SK-N-SH (cell line): ENCODE measurements around the gene SLIT1. TPM values are rescaled to one million over a fixed set of nuclear protein-coding genes. Genes with fewer than 3 reads are reported as not detected.

Source experiments
- CTCF ChIA-PET: fragments of 300-600, 350-600 bp; formaldehyde crosslinking; extraction: SDS; loops from one replicate; lab custom pipeline; 2021; lab: Yijun Ruan, JAX
- POLR2A ChIA-PET: fragments of 350-600 bp; sonication (Branson Sonifier 250); formaldehyde crosslinking; extraction: SDS; loops from one replicate; lab custom pipeline; 2020; ENCODE audit warnings: antibody characterized with exemption, inconsistent platforms; lab: Yijun Ruan, JAX
- DNase-seq: peaks from one replicate; pipeline ENCODE4 v3.0.0; 2012
- H2AFZ ChIP-seq: fragments of 200-600 bp; sonication (generic); 2 replicates; pipeline ENCODE4 v1.8.1; 2016; ENCODE audit warnings: antibody characterized with exemption, mild to moderate bottlenecking, low read depth
- H3F3A ChIP-seq: fragments of 200-600 bp; sonication (generic); replicated peaks from 2 replicates; pipeline ENCODE3; 2016; ENCODE audit warnings: antibody characterized with exemption, mild to moderate bottlenecking; ENCODE audit not compliant: insufficient read depth
- H3K27ac ChIP-seq, 2 experiments: fragments of 200-500 bp in 1 of 2; fragments of 200-600 bp in 1 of 2; sonication (Bioruptor generic) in 1 of 2; sonication (generic), shearing (Covaris generic) in 1 of 2; 2 replicates each; pipeline versions ENCODE4 v1.5.1 to v1.6.1; 2014 to 2016; ENCODE audit warnings: low read depth in 2 of 2, inconsistent platforms in 1 of 2, low read length in 1 of 2, mild to moderate bottlenecking in 1 of 2, mixed read lengths in 1 of 2
- H3K27me3 ChIP-seq: fragments of 200-600 bp; sonication (generic), shearing (Covaris generic); 2 replicates; pipeline ENCODE4 v1.6.1; 2016; ENCODE audit warnings: mixed run types; ENCODE audit not compliant: insufficient read depth
- H3K36me3 ChIP-seq, 2 experiments: fragments of 200-500 bp in 1 of 2; fragments of 200-600 bp in 1 of 2; sonication (Bioruptor generic) in 1 of 2; sonication (generic) in 1 of 2; replicated peaks in 1 of 2; 2 replicates each; pipeline versions ENCODE3 to v1.5.1; 2014 to 2016; ENCODE audit warnings: low read length in 1 of 2, mild to moderate bottlenecking in 1 of 2; ENCODE audit not compliant: insufficient read depth in 2 of 2, control insufficient read depth in 1 of 2
- H3K4me1 ChIP-seq, 2 experiments: fragments of 200-500 bp in 1 of 2; fragments of 200-600 bp in 1 of 2; sonication (Bioruptor generic) in 1 of 2; sonication (generic), shearing (Covaris generic) in 1 of 2; 2 replicates each; pipeline versions ENCODE4 v1.5.1 to v1.6.1; 2014 to 2016; ENCODE audit warnings: low read depth in 1 of 2, low read length in 1 of 2, mixed run types in 1 of 2; ENCODE audit not compliant: insufficient read depth in 2 of 2, control insufficient read depth in 1 of 2
- H3K4me2 ChIP-seq: fragments of 200-600 bp; sonication (generic), shearing (Covaris generic); 2 replicates; pipeline ENCODE4 v1.6.1; 2017; ENCODE audit warnings: mixed run types
- H3K4me3 ChIP-seq, 2 experiments: fragments of 200-500 bp in 1 of 2; fragments of 200-600 bp in 1 of 2; sonication (Bioruptor generic) in 1 of 2; sonication (generic), shearing (Covaris generic) in 1 of 2; 2 replicates each; pipeline versions ENCODE4 v1.5.1 to v1.8.1; 2014 to 2016; ENCODE audit warnings: low read depth in 2 of 2, inconsistent platforms in 1 of 2, low read length in 1 of 2, mild to moderate bottlenecking in 1 of 2, mixed read lengths in 1 of 2, moderate library complexity in 1 of 2
- H3K79me2 ChIP-seq: fragments of 200-600 bp; sonication (generic); 2 replicates; pipeline ENCODE4 v1.8.1; 2017; ENCODE audit warnings: mild to moderate bottlenecking; ENCODE audit not compliant: insufficient read depth
- H3K9ac ChIP-seq: fragments of 200-600 bp; sonication (generic); 2 replicates; pipeline ENCODE4 v1.6.1; 2017; ENCODE audit warnings: mixed run types
- H3K9me2 ChIP-seq: fragments of 200-600 bp; sonication (generic); 2 replicates; pipeline ENCODE4 v1.6.1; 2017; ENCODE audit warnings: mixed run types
- H3K9me3 ChIP-seq: fragments of 200-600 bp; sonication (generic); 2 replicates; pipeline ENCODE4 v1.6.1; 2017; ENCODE audit warnings: mixed run types, mild to moderate bottlenecking, moderate library complexity
- H4K20me1 ChIP-seq: fragments of 200-600 bp; sonication (generic); 2 replicates; pipeline ENCODE4 v1.6.1; 2017; ENCODE audit warnings: mild to moderate bottlenecking, mixed run types; ENCODE audit not compliant: insufficient read depth
- ELF1 ChIP-seq: IDR thresholded peaks from 2 replicates; pipeline ENCODE4 v1.4.0; 2012
- EZH2phosphoT487 ChIP-seq: fragments of 200-600 bp; sonication (generic); IDR thresholded peaks from 2 replicates; pipeline ENCODE4 v1.6.1; 2017; ENCODE audit warnings: low read depth, mixed run types, mild to moderate bottlenecking, antibody characterized with exemption, moderate library complexity, borderline replicate concordance
- FOSL2 ChIP-seq: IDR thresholded peaks from 2 replicates; pipeline ENCODE4 v1.4.0; 2012; ENCODE audit warnings: low read depth, mild to moderate bottlenecking, moderate library complexity, borderline replicate concordance
- GATA2 ChIP-seq: sonication (generic); formaldehyde crosslinking; IDR thresholded peaks from 2 replicates; pipeline ENCODE4 v1.5.0; 2020; ENCODE audit warnings: mild to moderate bottlenecking, missing genetic modification reagents
- JUND ChIP-seq: IDR thresholded peaks from 2 replicates; pipeline ENCODE4 v1.4.0; 2012
- NFIC ChIP-seq: IDR thresholded peaks from 2 replicates; pipeline ENCODE4 v1.4.0; 2012; ENCODE audit warnings: borderline replicate concordance
- POLR2AphosphoS5 ChIP-seq: IDR thresholded peaks from 2 replicates; pipeline ENCODE4 v1.6.1; 2012; ENCODE audit warnings: low read depth, low read length
- RAD21 ChIP-seq: IDR thresholded peaks from 2 replicates; pipeline ENCODE4 v1.6.1; 2012; ENCODE audit warnings: mild to moderate bottlenecking, low read length
- SMC3 ChIP-seq: IDR thresholded peaks from 2 replicates; pipeline ENCODE4 v1.6.1; 2012; ENCODE audit warnings: low read depth, low read length, improper control_type of control experiment
- TAF1 ChIP-seq: IDR thresholded peaks from 2 replicates; pipeline ENCODE4 v1.6.1; 2012; ENCODE audit warnings: low read depth, mild to moderate bottlenecking, low read length, moderate library complexity, borderline replicate concordance
- TEAD4 ChIP-seq: IDR thresholded peaks from 2 replicates; pipeline ENCODE4 v1.4.0; 2012; ENCODE audit warnings: mild to moderate bottlenecking, borderline replicate concordance; ENCODE audit not compliant: insufficient read depth
- YY1 ChIP-seq: IDR thresholded peaks from 2 replicates; pipeline ENCODE4 v1.4.0; 2012; ENCODE audit warnings: low read depth, mild to moderate bottlenecking
- WGBS: methylation state at CpG from one replicate; pipeline ENCODE4 v1.1.6; 2017; ENCODE audit warnings: low lambda C conversion rate; 5-methylcytosine and 5-hydroxymethylcytosine counted together
- polyA plus RNA-seq, 3 experiments: library from polyadenylated mRNA; depleted of rRNA; stranded (reverse); fragments of >200 nt; gene quantifications; 2 replicates each; pipeline ENCODE4 v1.2.3, GENCODE V29; 2012
- TF ChIP-seq, protein P1 (sequence below): IDR thresholded peaks from 2 replicates; pipeline ENCODE4 v1.4.0; 2012; ENCODE audit warnings: low read depth
- TF ChIP-seq, protein P2 (sequence below): fragments of 150-350 bp; IDR thresholded peaks from 2 replicates; pipeline ENCODE4 v1.6.1; 2016; ENCODE audit warnings: mild to moderate bottlenecking, low read depth, low read length
- TF ChIP-seq, protein P3 (sequence below): IDR thresholded peaks from 2 replicates; pipeline ENCODE4 v1.4.0; 2012; ENCODE audit warnings: low read depth, borderline replicate concordance
- TF ChIP-seq, protein P4 (sequence below): IDR thresholded peaks from 2 replicates; pipeline ENCODE4 v1.6.1; 2012; ENCODE audit warnings: mild to moderate bottlenecking, low read depth, low read length, moderate library complexity
- TF ChIP-seq, protein P5 (sequence below): IDR thresholded peaks from 2 replicates; pipeline ENCODE4; 2012

The SLIT1 gene
- polyA plus RNA-seq, 1 of the 3 experiments (the other 2 are of a cell fraction) = 0.05 TPM

DNA sequence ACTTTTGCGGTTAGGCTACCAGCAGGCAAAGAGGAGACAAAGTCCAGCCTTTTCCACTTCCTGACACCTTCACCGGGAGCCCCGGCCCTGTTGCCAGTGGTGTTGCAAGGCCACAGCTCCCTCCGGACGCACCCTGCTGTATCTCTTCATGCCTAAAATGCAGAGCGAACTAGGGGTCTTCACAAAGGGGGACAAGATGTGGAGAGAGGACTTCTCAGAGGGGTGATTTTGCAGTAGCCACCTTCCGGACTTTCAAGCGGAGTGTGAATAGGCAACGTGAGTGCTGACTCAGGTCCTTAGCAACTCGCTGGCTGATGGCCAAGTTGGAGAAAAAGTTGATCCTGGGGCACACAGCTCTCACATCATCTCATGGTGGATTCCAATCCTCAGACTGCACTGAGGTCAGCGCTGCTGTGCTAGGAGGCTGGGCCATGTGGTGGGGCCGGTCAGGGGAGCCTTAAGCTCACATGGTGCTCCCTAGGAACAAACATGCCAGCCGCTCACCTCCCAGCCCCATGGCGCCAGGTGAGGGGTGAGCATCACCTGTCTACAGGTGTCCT, 187.3 kb downstream of the SLIT1 start:
- Histone ChIP-seq H3K4me3 (no peak overlapping the region), H3K9ac (no peak overlapping the region), H2AFZ (no peak overlapping the region), H3K36me3 (no peaks in the 10 kb centered on the region), H4K20me1 (no peaks in the 10 kb centered on the region), H3K9me3 (no peaks in the 10 kb centered on the region), H3K4me1 (peaks cover 0 to 5% of the 10 kb centered on the region in 2 experiments; a peak in 2 of 4 replicates), H3K79me2 (no peaks in the 10 kb centered on the region), H3K9me2 (no peaks in the 10 kb centered on the region), H3K27ac (no peak overlapping the region), H3K4me2 (no peak overlapping the region), H3K27me3 (no peaks in the 10 kb centered on the region), H3F3A (no peaks in the 10 kb centered on the region)
- no peak for TF ChIP-seq YY1
- peak; percentile 54 for TF ChIP-seq NFIC
- TF ChIP-seq FOSL2 = peak; percentile 2; the same call in 1 of the 2 replicates
- DNase-seq = no peak
- WGBS = 77% methylated on average over 14 of the region's 14 CpGs
- ChIA-PET CTCF (interaction anchor here (0.8 to 1.1 kb wide), 2 partner anchors 27 to 131 kb away, joined by 3 read pairs; no protein-coding TSS in a partner anchor), POLR2A (no interaction called here)

DNA sequence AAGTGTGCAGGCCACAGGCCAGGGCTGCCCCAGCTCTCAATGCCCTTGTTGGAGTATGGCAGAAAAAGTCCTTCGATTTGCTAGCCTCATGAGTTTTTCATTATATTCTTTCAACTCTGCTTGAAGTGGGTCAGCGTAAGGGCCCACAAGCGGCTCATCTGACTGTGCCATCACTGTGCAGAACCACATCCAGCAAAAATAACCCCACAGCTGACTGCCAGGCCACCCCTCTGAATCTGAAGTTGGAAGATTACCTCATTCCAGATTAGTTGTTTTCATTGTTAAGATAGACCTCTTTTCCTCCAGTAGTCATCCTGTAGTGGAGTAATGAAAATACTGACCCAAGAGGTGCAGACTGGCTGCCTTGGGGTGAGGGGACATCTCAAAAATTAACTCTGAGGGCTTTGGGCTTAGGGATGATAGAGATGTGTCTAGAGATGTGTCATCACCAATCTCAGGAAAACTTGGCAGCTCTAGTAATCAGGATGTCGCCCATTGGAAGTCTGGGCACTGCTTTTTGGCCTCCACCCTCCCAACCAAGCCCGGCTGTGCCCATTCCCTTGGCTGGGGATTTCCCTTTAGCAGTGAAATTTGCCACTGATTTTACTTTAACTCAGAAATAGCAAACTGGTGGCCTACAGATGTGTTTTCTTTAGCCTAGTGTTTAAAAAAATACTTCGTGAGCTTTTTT, 189.3 kb downstream of the SLIT1 start:
- H3K27me3 ChIP-seq = no peaks in the 10 kb centered on the region
- H3K4me3 ChIP-seq = no peak overlapping the region
- no peak overlapping the region for H3K9ac ChIP-seq
- no peaks in the 10 kb centered on the region for H3K9me2 ChIP-seq
- peaks cover 0 to 9% of the 10 kb centered on the region in 2 experiments; a peak in 2 of 4 replicates for H3K4me1 ChIP-seq
- H3K9me3 ChIP-seq = no peaks in the 10 kb centered on the region
- no peaks in the 10 kb centered on the region for H4K20me1 ChIP-seq
- no peak overlapping the region for H3K4me2 ChIP-seq
- no peaks in the 10 kb centered on the region for H3K36me3 ChIP-seq
- WGBS = 89% methylated on average over 6 of the region's 6 CpGs
- no peak for DNase-seq
- ChIA-PET CTCF (interaction anchor here (1.3 kb wide), 1 partner anchor 28 kb away, joined by 3 read pairs; no protein-coding TSS in a partner anchor), POLR2A (no interaction called here)
- TF ChIP-seq, protein P1, sequence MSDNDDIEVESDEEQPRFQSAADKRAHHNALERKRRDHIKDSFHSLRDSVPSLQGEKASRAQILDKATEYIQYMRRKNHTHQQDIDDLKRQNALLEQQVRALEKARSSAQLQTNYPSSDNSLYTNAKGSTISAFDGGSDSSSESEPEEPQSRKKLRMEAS = no peak
- TF ChIP-seq TEAD4 (no peak), SMC3 (no peak), JUND (no peak), GATA2 (CRISPR knock-in tag) (no peak), NFIC (no peak), ELF1 (no peak), TAF1 (no peak), RAD21 (no peak), POLR2AphosphoS5 (no peak), EZH2phosphoT487 (no peak)
- TF ChIP-seq, protein P2, sequence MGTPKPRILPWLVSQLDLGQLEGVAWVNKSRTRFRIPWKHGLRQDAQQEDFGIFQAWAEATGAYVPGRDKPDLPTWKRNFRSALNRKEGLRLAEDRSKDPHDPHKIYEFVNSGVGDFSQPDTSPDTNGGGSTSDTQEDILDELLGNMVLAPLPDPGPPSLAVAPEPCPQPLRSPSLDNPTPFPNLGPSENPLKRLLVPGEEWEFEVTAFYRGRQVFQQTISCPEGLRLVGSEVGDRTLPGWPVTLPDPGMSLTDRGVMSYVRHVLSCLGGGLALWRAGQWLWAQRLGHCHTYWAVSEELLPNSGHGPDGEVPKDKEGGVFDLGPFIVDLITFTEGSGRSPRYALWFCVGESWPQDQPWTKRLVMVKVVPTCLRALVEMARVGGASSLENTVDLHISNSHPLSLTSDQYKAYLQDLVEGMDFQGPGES = no peak
- TF ChIP-seq, protein P3, sequence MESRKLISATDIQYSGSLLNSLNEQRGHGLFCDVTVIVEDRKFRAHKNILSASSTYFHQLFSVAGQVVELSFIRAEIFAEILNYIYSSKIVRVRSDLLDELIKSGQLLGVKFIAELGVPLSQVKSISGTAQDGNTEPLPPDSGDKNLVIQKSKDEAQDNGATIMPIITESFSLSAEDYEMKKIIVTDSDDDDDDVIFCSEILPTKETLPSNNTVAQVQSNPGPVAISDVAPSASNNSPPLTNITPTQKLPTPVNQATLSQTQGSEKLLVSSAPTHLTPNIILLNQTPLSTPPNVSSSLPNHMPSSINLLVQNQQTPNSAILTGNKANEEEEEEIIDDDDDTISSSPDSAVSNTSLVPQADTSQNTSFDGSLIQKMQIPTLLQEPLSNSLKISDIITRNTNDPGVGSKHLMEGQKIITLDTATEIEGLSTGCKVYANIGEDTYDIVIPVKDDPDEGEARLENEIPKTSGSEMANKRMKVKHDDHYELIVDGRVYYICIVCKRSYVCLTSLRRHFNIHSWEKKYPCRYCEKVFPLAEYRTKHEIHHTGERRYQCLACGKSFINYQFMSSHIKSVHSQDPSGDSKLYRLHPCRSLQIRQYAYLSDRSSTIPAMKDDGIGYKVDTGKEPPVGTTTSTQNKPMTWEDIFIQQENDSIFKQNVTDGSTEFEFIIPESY = no peak
- TF ChIP-seq, protein P4, sequence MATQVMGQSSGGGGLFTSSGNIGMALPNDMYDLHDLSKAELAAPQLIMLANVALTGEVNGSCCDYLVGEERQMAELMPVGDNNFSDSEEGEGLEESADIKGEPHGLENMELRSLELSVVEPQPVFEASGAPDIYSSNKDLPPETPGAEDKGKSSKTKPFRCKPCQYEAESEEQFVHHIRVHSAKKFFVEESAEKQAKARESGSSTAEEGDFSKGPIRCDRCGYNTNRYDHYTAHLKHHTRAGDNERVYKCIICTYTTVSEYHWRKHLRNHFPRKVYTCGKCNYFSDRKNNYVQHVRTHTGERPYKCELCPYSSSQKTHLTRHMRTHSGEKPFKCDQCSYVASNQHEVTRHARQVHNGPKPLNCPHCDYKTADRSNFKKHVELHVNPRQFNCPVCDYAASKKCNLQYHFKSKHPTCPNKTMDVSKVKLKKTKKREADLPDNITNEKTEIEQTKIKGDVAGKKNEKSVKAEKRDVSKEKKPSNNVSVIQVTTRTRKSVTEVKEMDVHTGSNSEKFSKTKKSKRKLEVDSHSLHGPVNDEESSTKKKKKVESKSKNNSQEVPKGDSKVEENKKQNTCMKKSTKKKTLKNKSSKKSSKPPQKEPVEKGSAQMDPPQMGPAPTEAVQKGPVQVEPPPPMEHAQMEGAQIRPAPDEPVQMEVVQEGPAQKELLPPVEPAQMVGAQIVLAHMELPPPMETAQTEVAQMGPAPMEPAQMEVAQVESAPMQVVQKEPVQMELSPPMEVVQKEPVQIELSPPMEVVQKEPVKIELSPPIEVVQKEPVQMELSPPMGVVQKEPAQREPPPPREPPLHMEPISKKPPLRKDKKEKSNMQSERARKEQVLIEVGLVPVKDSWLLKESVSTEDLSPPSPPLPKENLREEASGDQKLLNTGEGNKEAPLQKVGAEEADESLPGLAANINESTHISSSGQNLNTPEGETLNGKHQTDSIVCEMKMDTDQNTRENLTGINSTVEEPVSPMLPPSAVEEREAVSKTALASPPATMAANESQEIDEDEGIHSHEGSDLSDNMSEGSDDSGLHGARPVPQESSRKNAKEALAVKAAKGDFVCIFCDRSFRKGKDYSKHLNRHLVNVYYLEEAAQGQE = no peak
- TF ChIP-seq, protein P5, sequence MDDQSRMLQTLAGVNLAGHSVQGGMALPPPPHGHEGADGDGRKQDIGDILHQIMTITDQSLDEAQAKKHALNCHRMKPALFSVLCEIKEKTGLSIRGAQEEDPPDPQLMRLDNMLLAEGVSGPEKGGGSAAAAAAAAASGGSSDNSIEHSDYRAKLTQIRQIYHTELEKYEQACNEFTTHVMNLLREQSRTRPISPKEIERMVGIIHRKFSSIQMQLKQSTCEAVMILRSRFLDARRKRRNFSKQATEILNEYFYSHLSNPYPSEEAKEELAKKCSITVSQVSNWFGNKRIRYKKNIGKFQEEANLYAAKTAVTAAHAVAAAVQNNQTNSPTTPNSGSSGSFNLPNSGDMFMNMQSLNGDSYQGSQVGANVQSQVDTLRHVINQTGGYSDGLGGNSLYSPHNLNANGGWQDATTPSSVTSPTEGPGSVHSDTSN = no peak
- TF ChIP-seq, all 33 proteins: peak for 0
- H3K79me2 ChIP-seq = no peaks in the 10 kb centered on the region
- H3F3A ChIP-seq = peaks cover 9% of the 10 kb centered on the region
- H2AFZ ChIP-seq = no peak overlapping the region
- no peak overlapping the region for H3K27ac ChIP-seq
